Ovary (tissue), 9 donors: ENCODE data around the gene USP47. TPM values are rescaled to one million over a fixed set of nuclear protein-coding genes. Genes with fewer than 3 reads are reported as not detected.

Experiments used
- DNase-seq, 5 donors: peaks; one replicate each; pipeline ENCODE4 v3.0.0-alpha.2; 2019 to 2020
- H3K27ac ChIP-seq, 2 donors: fragments of 200-600 bp; one replicate each; pipeline versions ENCODE4 v1.5.1 to v1.8.0; 2019 to 2022
- H3K27me3 ChIP-seq: fragments of 200-600 bp; one replicate; pipeline ENCODE4 v1.8.0; 2022
- H3K36me3 ChIP-seq: fragments of 200-600 bp; sonication (generic); one replicate; pipeline ENCODE4 v1.5.1; 2019
- H3K4me1 ChIP-seq: one replicate; pipeline ENCODE4 v1.8.1; 2013; ENCODE audit warnings: mild to moderate bottlenecking, moderate library complexity; ENCODE audit not compliant: insufficient read depth
- H3K4me3 ChIP-seq: fragments of 200-600 bp; sonication (generic); one replicate; pipeline ENCODE4 v1.5.1; 2017
- H3K9me3 ChIP-seq, 2 donors: fragments of 200-600 bp in 1 of 2; sonication (generic) in 1 of 2; one replicate each; pipeline versions ENCODE4 v1.5.1 to v1.8.1; 2013 to 2019; ENCODE audit warnings: mild to moderate bottlenecking in 1 of 2, moderate library complexity in 1 of 2
- CTCF ChIP-seq, 3 donors: fragments of 450-650 bp in 2 of 3; fragments of 200-600 bp in 1 of 3; IDR thresholded peaks; one replicate each; pipeline versions ENCODE4 v1.5.1 to v1.8.0; 2016 to 2022; ENCODE audit warnings: antibody characterized with exemption in 3 of 3, mild to moderate bottlenecking in 1 of 3
- EP300 ChIP-seq: sonication (generic); formaldehyde crosslinking; IDR thresholded peaks from one replicate; pipeline ENCODE4 v1.6.1; 2017; ENCODE audit warnings: antibody characterized with exemption
- POLR2A ChIP-seq: fragments of 450-650 bp; IDR thresholded peaks from one replicate; pipeline ENCODE4 v1.6.1; 2017; ENCODE audit warnings: antibody characterized with exemption, mild to moderate bottlenecking, moderate library complexity
- WGBS, 3 donors: extraction: QIAGEN DNeasy Blood & Tissue Kit in 1 of 3; methylation state at CpG; one replicate each; pipeline versions ENCODE4 v1.1.5 to v1.1.7; 2013 to 2017; 5-methylcytosine and 5-hydroxymethylcytosine counted together
- intact Hi-C, 4 donors: fragments of 100-400 bp; cut with DNase I; formaldehyde crosslinking; loops; one replicate each; pipeline versions ENCODE4 v1.11.0 to v1.15.1; 2022 to 2023
- polyA plus RNA-seq, 2 donors: library from polyadenylated mRNA; stranded (reverse); fragments of 200-250 nt in 1 of 2; fragments of 350-450 nt in 1 of 2; fragmentation: Illumina TruSeq in 1 of 2; extraction: RNeasy Lipid Tissue Mini Kit (QIAGEN cat#74804) in 1 of 2; gene quantifications; one replicate each; pipeline ENCODE4 v1.2.3, GENCODE V29; 2013 to 2014
- total RNA-seq, 7 donors: library from RNA; depleted of rRNA in 2 of 7; stranded (reverse); fragments of >200 nt in 2 of 7; fragmentation: NEBNext Ultra II Directional in 3 of 7; extraction: Animal tissue kit (Norgen Biotek cat#: 25700) in 3 of 7; gene quantifications; one replicate each; pipeline versions ENCODE4 v1.1.0 to v1.2.4, GENCODE V29; 2016 to 2023
- donor health status: DM: no; HTN: no; CAD: no; lungs with moderate emphysema.
- donor health status: DM: no; HTN: no; CAD: no.
- donor health status: Bipolar disorder and iron deficiency.
- donor health status: DM: yes; HTN: yes; CAD: no.
- donor health status: DM: no; HTN: no; CAD: no.
- donor health status: DM: yes; HTN: yes; CAD: no.

The USP47 gene
- total and polyA plus RNA-seq, 9 donors: 26.5 to 70.5 (median 51.2) TPM

DNA sequence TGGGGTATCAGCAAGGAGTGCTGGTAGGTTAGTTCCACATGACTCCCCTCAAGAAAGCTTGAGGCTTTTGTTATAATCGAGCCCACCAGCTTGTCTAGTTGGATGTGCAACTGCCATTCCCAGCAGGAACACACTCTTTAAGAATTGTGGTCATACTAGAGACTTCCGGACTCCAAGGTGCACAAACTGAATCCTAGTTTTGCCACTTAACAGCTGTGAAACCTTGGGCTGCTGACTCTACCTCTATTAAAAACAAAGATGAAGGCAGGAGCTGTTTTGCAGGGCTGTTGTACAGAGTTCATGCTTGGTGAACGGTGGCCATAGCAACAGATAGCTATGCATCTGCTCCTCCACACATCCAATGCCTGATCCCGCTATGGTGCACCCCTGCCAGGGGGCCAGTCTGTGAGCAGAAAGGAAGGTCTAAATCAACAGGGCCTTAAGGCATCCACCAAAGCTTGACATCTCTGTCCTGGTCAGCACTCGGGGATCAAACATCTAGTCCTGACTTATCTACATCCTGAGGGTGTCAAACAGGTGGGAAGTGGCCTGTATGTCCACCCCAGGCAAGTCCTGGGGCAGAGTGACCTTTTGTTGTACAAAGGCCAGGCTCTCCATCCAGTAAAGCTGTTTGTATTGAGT, 130.3 kb downstream of the USP47 start:
- no peak for DNase-seq
- Histone ChIP-seq H3K27me3 (no peaks in the 10 kb centered on the region), H3K27ac (peak overlapping the region in 1 of 2 donors; percentile 51), H3K36me3 (no peaks in the 10 kb centered on the region), H3K4me3 (no peak overlapping the region), H3K9me3 (no peaks in the 10 kb centered on the region), H3K4me1 (peaks cover 23% of the 10 kb centered on the region)
- TF ChIP-seq EP300 (no peak), CTCF (IDR thresholded peaks at IDR 0.05) (no peak), POLR2A (no peak)
- intact Hi-C loops: loop anchor here in 1 of 4 donors (5.0 kb wide), 1 partner anchor 35 kb away; the partner anchor contains the start of gene DKK3
- 47 to 71% (median 48%) methylated on average over 5 of the region's 5 CpGs for WGBS, 3 donors

DNA sequence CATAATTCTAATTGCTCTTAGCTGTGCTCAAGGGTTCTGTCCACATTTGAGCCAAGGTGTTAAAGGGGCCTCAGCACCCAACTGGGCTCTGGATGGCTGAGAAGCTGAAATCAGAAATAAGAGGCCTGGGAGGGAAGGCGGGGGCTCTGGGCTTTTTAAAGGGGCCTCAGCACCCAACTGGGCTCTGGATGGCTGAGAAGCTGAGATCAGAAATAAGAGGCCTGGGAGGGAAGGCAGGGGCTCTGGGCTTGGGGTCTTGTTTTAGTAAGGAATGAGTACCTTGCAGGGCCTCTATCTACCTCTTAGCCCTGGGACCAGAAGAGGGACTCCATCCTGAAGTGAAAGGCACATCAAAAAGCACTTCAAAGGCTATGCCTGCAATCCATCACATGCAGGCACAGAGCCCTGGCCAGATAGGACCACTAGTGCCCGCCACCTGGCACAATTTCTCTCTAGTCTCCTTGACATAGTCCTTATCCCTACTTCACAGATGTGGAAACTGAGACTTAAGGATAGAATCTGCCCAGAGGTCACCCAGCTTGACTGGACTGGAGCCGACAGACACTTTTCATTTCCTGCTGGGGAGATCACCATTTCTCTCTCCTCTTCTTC, 131.1 kb downstream of the USP47 start:
- no peak for DNase-seq
- WGBS, 3 donors: 64 to 79% (median 69%) methylated on average over 3 of the region's 3 CpGs

GRCh38 chr11:11973361-11973800, 131.6 kb downstream of the USP47 start:
- peak; percentile 62 to 79 (median 77) for DNase-seq
- H3K4me1 ChIP-seq: peaks cover 31% of the 10 kb centered on the region
- H3K27me3 ChIP-seq: no peaks in the 10 kb centered on the region
- no peak overlapping the region for H3K4me3 ChIP-seq
- WGBS, 3 donors: 2 to 9% (median 6%) methylated on average over 8 of the region's 8 CpGs
- no peaks in the 10 kb centered on the region for H3K9me3 ChIP-seq
- H3K36me3 ChIP-seq: no peaks in the 10 kb centered on the region
- no peak for TF ChIP-seq POLR2A
- TF ChIP-seq CTCF (IDR thresholded peaks at IDR 0.05): no peak
- no peak for TF ChIP-seq EP300
- H3K27ac ChIP-seq: peak overlapping the region in 1 of 2 donors; percentile 51
- intact Hi-C loops: loop anchor here in 1 of 4 donors (5.0 kb wide), 1 partner anchor 34 kb away; the partner anchor contains the start of gene DKK3

More for the DNA sequence above, 131.1 kb downstream of the USP47 start:
- Histone ChIP-seq H3K4me1 (peaks cover 28% of the 10 kb centered on the region), H3K4me3 (no peak overlapping the region), H3K36me3 (no peaks in the 10 kb centered on the region), H3K9me3 (no peaks in the 10 kb centered on the region), H3K27me3 (no peaks in the 10 kb centered on the region), H3K27ac (peak overlapping the region in 1 of 2 donors; percentile 51)
- TF ChIP-seq CTCF (IDR thresholded peaks at IDR 0.05) (no peak), POLR2A (no peak), EP300 (no peak)
- intact Hi-C loops: loop anchor here in 1 of 4 donors (5.0 kb wide), 1 partner anchor 34 kb away; the partner anchor contains the start of gene DKK3

DNA sequence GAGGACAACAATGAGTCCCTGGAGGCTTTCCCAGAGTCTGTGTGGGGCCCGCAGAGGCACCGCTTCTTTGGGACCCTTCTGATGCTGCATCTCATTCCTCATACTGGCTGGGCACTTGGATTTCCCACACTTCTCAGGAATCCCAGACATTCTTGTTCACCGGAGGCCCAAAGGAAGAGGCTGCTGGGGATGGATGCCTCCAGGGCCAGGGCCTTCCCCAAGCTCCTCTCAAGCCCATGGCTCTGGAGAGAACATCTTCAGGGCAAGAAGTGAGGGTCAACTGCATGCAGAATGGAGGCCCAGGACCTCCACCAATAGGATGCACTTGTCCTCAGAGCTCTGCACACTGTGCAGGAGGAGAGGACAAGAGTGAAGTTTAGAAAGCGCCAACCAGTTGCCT, 132.1 kb downstream of the USP47 start:
- H3K36me3 ChIP-seq: no peaks in the 10 kb centered on the region
- TF ChIP-seq CTCF (IDR thresholded peaks at IDR 0.05) (no peak), POLR2A (no peak), EP300 (no peak)
- H3K27me3 ChIP-seq: no peaks in the 10 kb centered on the region
- peak overlapping the region in 1 of 2 donors; percentile 51 for H3K27ac ChIP-seq
- H3K9me3 ChIP-seq: no peaks in the 10 kb centered on the region
- intact Hi-C loops: loop anchor here in 1 of 4 donors (5.0 kb wide), 1 partner anchor 33 kb away; the partner anchor contains the start of gene DKK3
- H3K4me1 ChIP-seq: peaks cover 33% of the 10 kb centered on the region
- DNase-seq: no peak
- 32 to 38% (median 34%) methylated on average over 4 of the region's 4 CpGs for WGBS, 3 donors
- no peak overlapping the region for H3K4me3 ChIP-seq
